Ascending aorta (tissue), 2 donors: ENCODE measurements around the gene ABCA12. TPM values are rescaled to one million over a fixed set of nuclear protein-coding genes. Genes with fewer than 3 reads are reported as not detected.

ENCODE experiments used
- DNase-seq, 2 donors: peaks; one replicate each; pipeline ENCODE4 v3.0.0-alpha.2; 2019; ENCODE audit warnings: low spot score in 2 of 2
- H3K27ac ChIP-seq, 2 donors: fragments of 200-600 bp; sonication (generic); one replicate each; pipeline ENCODE4 v1.5.1; 2016 to 2017; ENCODE audit warnings: mild to moderate bottlenecking in 1 of 2
- H3K27me3 ChIP-seq: fragments of 200-600 bp; sonication (generic); one replicate; pipeline ENCODE4 v1.5.1; 2017
- H3K36me3 ChIP-seq, 2 donors: fragments of 200-600 bp; sonication (generic); one replicate each; pipeline ENCODE4 v1.5.1; 2016
- H3K4me1 ChIP-seq, 2 donors: fragments of 200-600 bp; sonication (generic); one replicate each; pipeline ENCODE4 v1.5.1; 2016 to 2017; ENCODE audit warnings: mild to moderate bottlenecking in 1 of 2
- H3K4me3 ChIP-seq, 2 donors: fragments of 200-600 bp; sonication (generic); one replicate each; pipeline ENCODE4 v1.5.1; 2016 to 2017; ENCODE audit warnings: mild to moderate bottlenecking in 1 of 2
- H3K9me3 ChIP-seq, 2 donors: fragments of 200-600 bp; sonication (generic); one replicate each; pipeline ENCODE4 v1.5.1; 2016
- CTCF ChIP-seq, 3 experiments: fragments of 200-600 bp in 2 of 3; fragments of 450-650 bp in 1 of 3; sonication (generic) in 2 of 3; IDR thresholded peaks; one replicate each; pipeline ENCODE4 v1.5.1; 2016 to 2019; ENCODE audit warnings: antibody characterized with exemption in 3 of 3, mild to moderate bottlenecking in 1 of 3, moderate library complexity in 1 of 3
- intact Hi-C: fragments of 100-400 bp; cut with DNase I; formaldehyde crosslinking; loops from one replicate; pipeline ENCODE4 v1.15.1; 2023
- total RNA-seq: library from RNA; depleted of rRNA; stranded (reverse); fragments of >200 nt; gene quantifications from one replicate; pipeline ENCODE4 v1.1.0, GENCODE V29; 2016

The ABCA12 gene
- total RNA-seq, 1 donor from 2014 or later = not detected

GRCh38 chr2:215104226-215104625 is 34.2 kb downstream of the ABCA12 start:
- Histone ChIP-seq H3K4me1 (no peaks in the 10 kb centered on the region), H3K27ac (no peak overlapping the region), H3K27me3 (no peaks in the 10 kb centered on the region), H3K9me3 (no peaks in the 10 kb centered on the region), H3K36me3 (no peaks in the 10 kb centered on the region), H3K4me3 (no peak overlapping the region)
- intact Hi-C loops = no loop called here
- TF ChIP-seq CTCF (IDR thresholded peaks at IDR 0.05) = no peak
- no peak for DNase-seq

GRCh38 chr2:215098875-215099274 is 39.6 kb downstream of the ABCA12 start:
- no peak overlapping the region for H3K4me3 ChIP-seq
- no peak overlapping the region for H3K27ac ChIP-seq
- no peaks in the 10 kb centered on the region for H3K27me3 ChIP-seq
- no peak for TF ChIP-seq CTCF (IDR thresholded peaks at IDR 0.05)
- intact Hi-C loops = no loop called here
- no peaks in the 10 kb centered on the region for H3K36me3 ChIP-seq
- no peaks in the 10 kb centered on the region for H3K9me3 ChIP-seq
- no peaks in the 10 kb centered on the region for H3K4me1 ChIP-seq
- DNase-seq = no peak

GRCh38 chr2:215084080-215084479 is 54.3 kb downstream of the ABCA12 start:
- no peak for TF ChIP-seq CTCF (IDR thresholded peaks at IDR 0.05)
- H3K27me3 ChIP-seq = no peaks in the 10 kb centered on the region
- H3K27ac ChIP-seq = no peak overlapping the region
- no peak overlapping the region for H3K4me3 ChIP-seq
- intact Hi-C loops = no loop called here
- DNase-seq = no peak
- no peaks in the 10 kb centered on the region for H3K9me3 ChIP-seq
- no peaks in the 10 kb centered on the region for H3K4me1 ChIP-seq
- no peaks in the 10 kb centered on the region for H3K36me3 ChIP-seq

- Histone ChIP-seq H3K27ac (no peak overlapping the region), H3K4me1 (no peaks in the 10 kb centered on the region), H3K9me3 (no peaks in the 10 kb centered on the region), H3K4me3 (no peak overlapping the region), H3K36me3 (no peaks in the 10 kb centered on the region), H3K27me3 (no peaks in the 10 kb centered on the region)
- no peak for DNase-seq
- TF ChIP-seq CTCF (IDR thresholded peaks at IDR 0.05) = no peak
- intact Hi-C loops = no loop called here
Observed at GRCh38 chr2:215083146-215083545, 55.3 kb downstream of the ABCA12 start.

GRCh38 chr2:215082446-215082845 is 56.0 kb downstream of the ABCA12 start:
- TF ChIP-seq CTCF (IDR thresholded peaks at IDR 0.05) = no peak
- Histone ChIP-seq H3K9me3 (no peaks in the 10 kb centered on the region), H3K4me1 (no peaks in the 10 kb centered on the region), H3K27ac (no peak overlapping the region), H3K4me3 (no peak overlapping the region), H3K27me3 (no peaks in the 10 kb centered on the region), H3K36me3 (no peaks in the 10 kb centered on the region)
- intact Hi-C loops = no loop called here
- no peak for DNase-seq

- H3K27ac ChIP-seq = no peak overlapping the region
- H3K27me3 ChIP-seq = no peaks in the 10 kb centered on the region
- H3K36me3 ChIP-seq = no peaks in the 10 kb centered on the region
- no peak for TF ChIP-seq CTCF (IDR thresholded peaks at IDR 0.05)
- no peaks in the 10 kb centered on the region for H3K9me3 ChIP-seq
- no peak for DNase-seq
- intact Hi-C loops = no loop called here
- H3K4me3 ChIP-seq = no peak overlapping the region
- no peaks in the 10 kb centered on the region for H3K4me1 ChIP-seq
Observed at GRCh38 chr2:215080545-215080944, 57.9 kb downstream of the ABCA12 start.
